HL-60/S4 treated with phorbol 12-myristate 13-acetate at 8.2 ng/mL for 4 days and 3 days (cell line): ENCODE measurements around the gene ASXL3.

Source experiments
- in situ Hi-C: fragments of 300-500 bp; cut with MboI; formaldehyde crosslinking; loops from 2 replicates; pipeline ENCODE4 v1.15.0; 2022; ENCODE audit warnings: low sequenced_read_pairs

ASXL3 gene

GRCh38 chr18:33581856-33582255, 3.8 kb downstream of the ASXL3 start:
- in situ Hi-C loops = no loop called here

- in situ Hi-C loops = no loop called here
Observed at GRCh38 chr18:33583901-33584300, 5.9 kb downstream of the ASXL3 start.

- in situ Hi-C loops = no loop called here
Observed at GRCh38 chr18:33584548-33585430, 6.8 kb downstream of the ASXL3 start.

GRCh38 chr18:33585431-33585775, 7.4 kb downstream of the ASXL3 start:
- in situ Hi-C loops = no loop called here

GRCh38 chr18:33588361-33588760, 10.3 kb downstream of the ASXL3 start:
- in situ Hi-C loops = no loop called here

GRCh38 chr18:33593261-33593660, 15.2 kb downstream of the ASXL3 start:
- in situ Hi-C loops = no loop called here

- in situ Hi-C loops = no loop called here
Observed at GRCh38 chr18:33594799-33595198, 16.8 kb downstream of the ASXL3 start.

- in situ Hi-C loops = no loop called here
Observed at GRCh38 chr18:33596178-33596854, 18.3 kb downstream of the ASXL3 start.

GRCh38 chr18:33600846-33601245, 22.8 kb downstream of the ASXL3 start:
- in situ Hi-C loops = no loop called here

- in situ Hi-C loops = no loop called here
Observed at GRCh38 chr18:33603454-33603853, 25.4 kb downstream of the ASXL3 start.

- in situ Hi-C loops = no loop called here
Observed at GRCh38 chr18:33605250-33605649, 27.2 kb downstream of the ASXL3 start.

- in situ Hi-C loops = no loop called here
Observed at GRCh38 chr18:33606621-33607020, 28.6 kb downstream of the ASXL3 start.

GRCh38 chr18:33611525-33612135, 33.6 kb downstream of the ASXL3 start:
- in situ Hi-C loops = no loop called here

GRCh38 chr18:33612632-33613031, 34.6 kb downstream of the ASXL3 start:
- in situ Hi-C loops = no loop called here

GRCh38 chr18:33616556-33616955, 38.5 kb downstream of the ASXL3 start:
- in situ Hi-C loops = no loop called here

GRCh38 chr18:33627114-33627513, 49.1 kb downstream of the ASXL3 start:
- in situ Hi-C loops = no loop called here

- in situ Hi-C loops = no loop called here
Observed at GRCh38 chr18:33630476-33630875, 52.5 kb downstream of the ASXL3 start.

- in situ Hi-C loops = no loop called here
Observed at GRCh38 chr18:33641141-33641540, 63.1 kb downstream of the ASXL3 start.

GRCh38 chr18:33644494-33644893, 66.5 kb downstream of the ASXL3 start:
- in situ Hi-C loops = no loop called here

GRCh38 chr18:33647365-33647764, 69.3 kb downstream of the ASXL3 start:
- in situ Hi-C loops = no loop called here

GRCh38 chr18:33652635-33653034, 74.6 kb downstream of the ASXL3 start:
- in situ Hi-C loops = loop anchor here (25.0 kb wide), 1 partner anchor 110 kb away; no protein-coding TSS in a partner anchor

GRCh38 chr18:33653231-33653630, 75.2 kb downstream of the ASXL3 start:
- in situ Hi-C loops = loop anchor here (25.0 kb wide), 1 partner anchor 109 kb away; no protein-coding TSS in a partner anchor
